Mesenteric fat pad (tissue), 1 donor: ENCODE data around the gene TSEN2. TPM values are rescaled to one million over a fixed set of nuclear protein-coding genes. Genes with fewer than 3 reads are reported as not detected.
A peak's percentile ranks its signal among the peaks of the same experiment; 100 is the strongest.
"Not testable (repeated sequence)": the region's sequence is repeated elsewhere in the genome, so short reads cannot be mapped to it uniquely, and the experiment has no call there.

Experiments used
- DNase-seq: peaks from one replicate; pipeline ENCODE4 v3.0.0-alpha.2; 2020; ENCODE audit warnings: low spot score
- total RNA-seq: library from RNA; stranded (reverse); fragmentation: NEBNext Ultra II Directional; extraction: Animal tissue kit (Norgen Biotek cat#: 25700); gene quantifications from one replicate; pipeline ENCODE4 v1.2.1, GENCODE V29; 2021
- donor health status: DM: yes; HTN: yes; CAD: no.

The TSEN2 gene
- total RNA-seq, 1 donor from 2014 or later = 24.9 TPM

DNA sequence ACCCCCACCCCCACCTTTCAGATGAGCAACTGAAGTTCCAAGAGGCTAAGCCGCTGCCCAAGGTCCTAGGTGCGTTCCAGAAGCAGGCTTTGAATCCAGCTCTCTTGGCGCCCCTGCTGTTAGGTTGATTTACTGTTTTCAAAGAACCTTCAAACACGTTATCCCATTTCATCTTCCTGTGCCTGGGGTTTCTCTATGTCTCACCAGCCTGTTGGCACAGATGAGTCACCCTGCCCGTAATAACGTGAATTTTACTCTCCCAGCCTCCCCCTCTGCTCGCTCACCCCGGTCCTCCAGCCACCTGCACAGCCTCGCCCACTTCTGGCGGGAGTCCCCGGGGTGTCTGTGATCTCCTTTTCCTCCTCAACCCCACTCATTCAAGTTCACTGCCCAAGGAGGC is 13.0 kb upstream of the TSEN2 start:
- DNase-seq = peak; percentile 79

- no peak for DNase-seq
Observed at GRCh38 chr3:12472000-12472610, 12.2 kb upstream of the TSEN2 start.

- DNase-seq = no peak
Observed at GRCh38 chr3:12472796-12473195, 11.5 kb upstream of the TSEN2 start.

- no peak for DNase-seq
Observed at GRCh38 chr3:12473511-12473910, 10.8 kb upstream of the TSEN2 start.

GRCh38 chr3:12476238-12476897 is 7.9 kb upstream of the TSEN2 start:
- peak; percentile 14 for DNase-seq

- DNase-seq = peak; percentile 37
Observed at GRCh38 chr3:12477256-12477655, 7.0 kb upstream of the TSEN2 start.

- no peak for DNase-seq
Observed at GRCh38 chr3:12478326-12478725, 6.0 kb upstream of the TSEN2 start.

- not testable (repeated sequence) for DNase-seq
Observed at GRCh38 chr3:12479198-12479597, 5.1 kb upstream of the TSEN2 start.

GRCh38 chr3:12479919-12480427 is 4.3 kb upstream of the TSEN2 start:
- no peak for DNase-seq

GRCh38 chr3:12483410-12483809 is 870 bp upstream of the TSEN2 start:
- DNase-seq = no peak

DNA sequence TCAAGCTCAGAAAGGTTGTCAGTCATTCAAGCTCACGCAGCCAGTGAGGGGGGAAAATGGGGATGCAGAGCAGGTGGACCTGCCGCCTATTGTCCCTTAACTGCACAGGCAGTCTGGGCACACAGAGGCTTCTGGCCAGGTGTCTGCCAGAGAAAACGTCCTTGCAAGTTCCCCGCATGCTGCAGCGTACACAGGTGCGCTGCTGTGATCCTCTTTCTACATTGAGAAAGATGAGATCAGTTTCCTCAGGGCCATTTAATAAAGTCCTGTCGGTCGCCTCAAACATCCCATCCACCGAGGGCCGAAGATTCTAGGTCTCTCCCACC is 445 bp upstream of the TSEN2 start:
- DNase-seq = no peak

DNA sequence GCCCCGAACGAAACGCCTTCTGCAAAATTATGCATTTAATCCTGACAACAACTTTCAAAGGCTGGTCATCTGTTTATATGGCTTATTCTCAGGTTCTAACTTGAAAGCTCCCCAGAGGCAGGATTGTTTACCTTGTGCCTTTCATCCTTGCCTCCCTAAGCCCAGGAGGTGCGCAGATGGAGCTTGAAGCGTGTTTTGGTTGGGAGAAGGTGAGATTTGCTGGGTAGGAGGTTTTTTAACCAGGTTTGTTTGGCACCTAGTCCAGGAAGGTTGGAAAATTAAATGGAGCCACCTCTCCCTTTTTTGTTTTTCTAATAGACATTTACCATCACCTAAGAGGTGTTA is 675 bp downstream of the TSEN2 start:
- DNase-seq = no peak

GRCh38 chr3:12486001-12486400 is 1.7 kb downstream of the TSEN2 start:
- DNase-seq = no peak

- DNase-seq = no peak
Observed at GRCh38 chr3:12486916-12487315, 2.6 kb downstream of the TSEN2 start.

- DNase-seq = no peak
Observed at GRCh38 chr3:12487336-12487735, 3.1 kb downstream of the TSEN2 start.

DNA sequence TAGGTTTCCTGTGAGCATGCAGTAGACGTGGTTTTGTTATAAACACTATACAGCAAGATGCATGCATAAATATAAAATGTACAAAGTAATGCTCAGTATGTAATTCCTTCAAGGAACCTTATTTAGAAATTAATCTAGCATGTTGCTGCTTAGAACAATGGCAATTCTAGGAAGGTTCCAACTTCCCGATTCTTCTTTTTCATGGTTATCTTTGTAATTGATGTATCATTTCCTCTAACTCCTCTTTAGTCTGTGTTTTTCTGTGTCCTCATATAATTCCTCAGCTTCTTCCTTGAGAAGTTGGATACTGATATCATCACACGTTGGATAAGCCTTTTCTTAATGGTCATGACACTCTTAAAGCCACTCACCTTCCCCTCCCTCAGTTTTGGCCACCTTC is 3.5 kb downstream of the TSEN2 start:
- no peak for DNase-seq

DNA sequence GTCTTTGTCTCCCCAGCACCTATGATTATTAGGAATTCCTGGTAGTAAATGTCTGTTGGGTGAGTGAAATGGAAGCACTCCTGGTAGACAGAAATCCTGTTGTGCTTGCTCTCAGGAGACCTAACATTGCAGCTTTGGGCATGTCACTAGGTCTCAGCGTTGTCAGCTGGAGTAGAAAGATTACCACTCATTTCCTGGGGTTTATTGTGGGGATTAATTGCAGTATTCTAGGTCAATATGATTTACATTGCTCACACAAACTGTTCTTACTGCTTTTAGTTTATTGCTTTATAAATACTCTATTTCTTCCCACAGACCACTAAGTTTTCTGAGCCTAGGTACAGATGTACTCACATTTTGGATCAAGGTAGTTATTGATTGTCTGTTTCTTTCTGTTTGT is 5.1 kb downstream of the TSEN2 start:
- no peak for DNase-seq

DNA sequence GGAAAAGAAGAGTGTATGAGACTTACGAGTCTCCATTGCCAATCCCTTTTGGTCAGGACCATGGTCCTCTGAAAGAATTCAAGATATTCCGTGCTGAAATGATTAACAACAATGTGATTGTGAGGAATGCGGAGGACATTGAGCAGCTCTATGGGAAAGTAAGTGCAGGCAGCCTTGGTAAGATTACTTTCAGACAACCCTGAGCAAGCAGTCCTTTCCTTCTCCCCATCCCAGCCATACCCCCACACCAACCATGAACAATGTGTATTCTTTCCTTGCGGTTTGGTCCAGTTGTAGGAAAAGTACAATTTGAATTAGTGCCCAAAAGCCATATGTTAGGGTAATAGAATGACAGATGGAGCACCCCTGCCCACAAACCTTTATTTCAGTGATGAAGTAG is 5.6 kb downstream of the TSEN2 start:
- no peak for DNase-seq

GRCh38 chr3:12490547-12490946 is 6.3 kb downstream of the TSEN2 start:
- no peak for DNase-seq

DNA sequence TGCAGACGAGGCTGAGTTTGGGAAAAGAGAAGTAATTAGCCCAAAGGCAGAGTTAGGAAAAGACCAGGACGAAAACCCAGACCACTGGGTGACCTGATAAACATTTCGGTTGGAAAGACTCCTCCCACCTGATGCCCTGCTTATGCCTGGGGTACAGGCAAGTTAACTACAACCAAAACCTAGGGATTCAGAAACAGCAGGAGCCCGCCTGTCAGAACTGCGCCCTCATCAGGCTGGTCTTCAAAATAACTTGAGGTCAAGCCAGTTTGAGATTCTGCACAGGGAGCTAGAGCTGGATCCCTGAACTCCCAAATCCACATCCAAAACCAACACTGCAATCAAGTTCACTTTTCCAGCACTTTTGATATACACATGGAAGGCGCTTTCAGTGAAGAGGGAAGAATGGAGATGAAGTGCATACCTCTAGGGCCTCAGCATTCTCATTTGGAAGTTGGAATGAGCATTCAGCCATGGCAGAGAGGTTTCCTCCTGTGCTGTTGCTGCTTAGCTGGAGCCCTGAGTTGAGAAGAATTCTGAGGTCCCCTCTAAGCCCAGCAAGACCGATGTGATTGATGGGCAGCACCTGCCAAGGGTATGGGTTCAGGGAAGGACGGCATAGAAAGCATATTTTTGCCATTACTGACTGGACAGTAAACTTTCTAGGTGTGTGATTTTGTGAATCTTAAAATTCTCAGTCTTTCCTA is 11.6 kb downstream of the TSEN2 start:
- no peak for DNase-seq

DNA sequence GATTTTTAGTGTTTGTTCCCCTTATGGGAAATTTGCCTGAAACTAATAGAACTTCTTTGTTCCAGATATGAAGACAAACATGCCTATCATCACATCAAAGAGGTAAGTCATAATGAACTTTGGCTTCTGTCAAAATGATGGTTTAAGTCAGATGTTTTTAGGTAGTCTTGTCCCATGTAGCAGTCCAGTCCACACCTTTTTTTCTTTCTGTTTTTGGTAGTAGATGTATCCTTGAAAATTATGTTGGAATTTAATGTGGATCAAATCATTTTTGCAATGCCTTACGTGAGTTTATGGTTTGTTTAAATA is 12.1 kb downstream of the TSEN2 start:
- no peak for DNase-seq

DNA sequence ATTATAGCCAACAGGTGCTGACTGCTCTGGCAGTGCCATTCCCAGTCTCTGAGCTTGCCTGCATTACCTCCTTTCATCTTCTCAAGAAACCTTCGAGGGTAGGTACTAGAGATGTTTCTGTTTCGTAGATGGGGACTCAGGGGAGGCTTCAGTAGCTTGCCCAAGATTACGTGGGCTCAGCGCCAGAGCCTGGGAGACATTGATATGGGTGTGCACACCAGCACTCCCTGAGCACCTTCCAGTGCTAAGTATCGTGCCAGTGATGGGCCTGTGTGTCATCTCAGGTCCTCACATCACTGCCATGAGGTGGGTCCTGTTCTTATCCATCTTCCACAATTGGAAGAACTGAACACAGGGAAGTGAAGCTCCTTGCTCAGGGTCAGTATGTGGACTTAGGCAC is 15.2 kb downstream of the TSEN2 start:
- DNase-seq = no peak
